Endothelial cell of umbilical vein (primary cell): ENCODE measurements around the gene CLEC6A. TPM values are rescaled to one million over a fixed set of nuclear protein-coding genes. Genes with fewer than 3 reads are reported as not detected.

Experiments used
- BruUV-seq: library from RNA; stranded (reverse); fragments of 400-500 nt; replicated peaks from 2 replicates; lab custom pipeline; 2021; lab: Mats Ljungman, UMichigan
- CTCF ChIA-PET: fragments of 300-600, 350-600 bp; sonication (Branson Sonifier 250); formaldehyde crosslinking; loops from one replicate; lab custom pipeline; 2021; ENCODE audit warnings: antibody characterized with exemption, inconsistent platforms; lab: Charles Lee
- POLR2A ChIA-PET: fragments of 300-600, 350-600 bp; sonication (Branson Sonifier 250); formaldehyde crosslinking; loops from one replicate; lab custom pipeline; 2021; ENCODE audit warnings: antibody characterized with exemption, inconsistent platforms; lab: Charles Lee
- DNase-seq: peaks from one replicate; pipeline ENCODE4 v3.0.0-alpha.2; 2011; ENCODE audit warnings: low read depth, low spot score
- FAIRE-seq: peaks from 2 replicates; lab custom pipeline; 2011; peaks lifted over from hg19 to GRCh38; lab: Jason Lieb, UNC
- H2AFZ ChIP-seq: 2 replicates; pipeline ENCODE4 v1.6.0; 2012; ENCODE audit warnings: low read depth, low read length, control low read depth, inconsistent platforms
- H3K27ac ChIP-seq: 2 replicates; pipeline ENCODE4 v1.5.1; 2011; ENCODE audit warnings: low read depth, mild to moderate bottlenecking, control low read depth, low read length, moderate library complexity; ENCODE audit not compliant: insufficient read depth
- H3K27me3 ChIP-seq, 2 experiments: 2 replicates each; pipeline versions ENCODE4 v1.6.0 to v1.6.1; 2011; ENCODE audit warnings: low read length in 2 of 2, mixed read lengths in 1 of 2; ENCODE audit not compliant: control insufficient read depth in 2 of 2, insufficient read depth in 2 of 2
- H3K36me3 ChIP-seq, 2 experiments: 2 replicates in 1 of 2; 3 replicates in 1 of 2; pipeline ENCODE4 v1.5.1; 2011; ENCODE audit warnings: low read length in 2 of 2, mild to moderate bottlenecking in 1 of 2, moderate library complexity in 1 of 2; ENCODE audit not compliant: control insufficient read depth in 2 of 2, insufficient read depth in 2 of 2; ENCODE audit errors: extremely low read depth in 1 of 2
- H3K4me1 ChIP-seq: 3 replicates; pipeline ENCODE4 v1.5.1; 2011; ENCODE audit warnings: mild to moderate bottlenecking, low read length; ENCODE audit not compliant: control insufficient read depth, insufficient read depth; ENCODE audit errors: extremely low read depth
- H3K4me2 ChIP-seq: 2 replicates; pipeline ENCODE4 v1.6.1; 2011; ENCODE audit warnings: low read length, control low read depth, mixed read lengths; ENCODE audit not compliant: insufficient read depth
- H3K4me3 ChIP-seq, 3 experiments: fragments of 200-600 bp in 1 of 3; sonication (generic), shearing (Covaris generic) in 1 of 3; replicated peaks in 1 of 3; 2 replicates each; pipeline ENCODE4 v1.5.1; 2011 to 2016; ENCODE audit warnings: control low read depth in 3 of 3, low read length in 3 of 3, mild to moderate bottlenecking in 2 of 3, inconsistent platforms in 1 of 3, low read depth in 1 of 3, moderate library complexity in 1 of 3; ENCODE audit not compliant: insufficient read depth in 1 of 3
- H3K79me2 ChIP-seq: 2 replicates; pipeline ENCODE4 v1.6.0; 2012; ENCODE audit warnings: low read length, inconsistent platforms; ENCODE audit not compliant: control insufficient read depth, insufficient read depth
- H3K9ac ChIP-seq: replicated peaks from 2 replicates; pipeline ENCODE3; 2011; ENCODE audit warnings: low read length, control low read depth; ENCODE audit not compliant: insufficient read depth; ENCODE audit errors: extremely low read depth
- H3K9me1 ChIP-seq: replicated peaks from 3 replicates; pipeline ENCODE4 v1.6.0; 2011; ENCODE audit warnings: mild to moderate bottlenecking, low read length; ENCODE audit not compliant: control insufficient read depth, insufficient read depth; ENCODE audit errors: extremely low read depth
- H3K9me3 ChIP-seq: replicated peaks from 2 replicates; pipeline ENCODE4 v1.5.1; 2012; ENCODE audit warnings: low read length, inconsistent platforms; ENCODE audit not compliant: control insufficient read depth, insufficient read depth
- H4K20me1 ChIP-seq: replicated peaks from 2 replicates; pipeline ENCODE3; 2011; ENCODE audit warnings: mild to moderate bottlenecking, low read length; ENCODE audit not compliant: control insufficient read depth, insufficient read depth; ENCODE audit errors: extremely low read depth
- CTCF ChIP-seq, 2 donors: IDR thresholded peaks; 1 replicate in 1 of 2; 2 replicates in 1 of 2; pipeline ENCODE4 v1.5.1; 2011; ENCODE audit warnings: low read length in 2 of 2, mild to moderate bottlenecking in 2 of 2, moderate library complexity in 2 of 2, control low read depth in 1 of 2, inconsistent platforms in 1 of 2, low read depth in 1 of 2; ENCODE audit not compliant: insufficient read depth in 1 of 2; ENCODE audit errors: extremely low read depth in 1 of 2
- EZH2 ChIP-seq: IDR thresholded peaks from 2 replicates; pipeline ENCODE4 v1.6.1; 2012; ENCODE audit warnings: borderline replicate concordance, low read depth, mild to moderate bottlenecking, moderate library complexity, low read length, inconsistent platforms; ENCODE audit not compliant: severe bottlenecking
- FOS ChIP-seq: IDR thresholded peaks from 2 replicates; pipeline ENCODE4 v1.6.1; 2011; ENCODE audit warnings: mild to moderate bottlenecking, low read length, moderate library complexity, borderline replicate concordance; ENCODE audit not compliant: insufficient read depth
- GATA2 ChIP-seq: IDR thresholded peaks from 2 replicates; pipeline ENCODE4 v1.7.0; 2011; ENCODE audit warnings: low read depth, mild to moderate bottlenecking, moderate library complexity, mixed read lengths, low read length; ENCODE audit not compliant: insufficient read length, insufficient read depth
- JUN ChIP-seq: IDR thresholded peaks from 2 replicates; pipeline ENCODE4 v1.6.1; 2011; ENCODE audit warnings: borderline replicate concordance, low read depth; ENCODE audit not compliant: insufficient read length, insufficient read depth
- MAX ChIP-seq: IDR thresholded peaks from 2 replicates; pipeline ENCODE4 v1.6.1; 2011; ENCODE audit not compliant: insufficient read depth, insufficient read length
- MYC ChIP-seq: IDR thresholded peaks from one replicate; pipeline ENCODE4 v1.6.1; 2011; ENCODE audit warnings: mild to moderate bottlenecking, low read depth, low read length
- POLR2A ChIP-seq: IDR thresholded peaks from 2 replicates; pipeline ENCODE4 v1.6.1; 2012; ENCODE audit warnings: low read depth, mild to moderate bottlenecking, control low read depth, low read length
- POLR2AphosphoS5 ChIP-seq: IDR thresholded peaks from 2 replicates; pipeline ENCODE4 v1.6.1; 2012; ENCODE audit warnings: low read depth, mild to moderate bottlenecking, control low read depth, low read length, moderate library complexity; ENCODE audit not compliant: insufficient read depth
- dilution Hi-C: fragments of 300-500 bp; cut with MboI; formaldehyde crosslinking; loops from one replicate; pipeline ENCODE4 v1.15.0; 2019; ENCODE audit warnings: low sequenced_read_pairs; ENCODE audit not compliant: extremely low pct_ligation_motif_present
- intact Hi-C: fragments of 100-400 bp; cut with micrococcal nuclease; formaldehyde crosslinking; loops from one replicate; pipeline ENCODE4 v1.10.0; 2022
- polyA plus RNA-seq, 4 experiments: library from polyadenylated mRNA; depleted of rRNA in 3 of 4; stranded (reverse) in 3 of 4; unstranded in 1 of 4; fragments of >200 nt; gene quantifications; 2 replicates each; pipeline versions ENCODE4 v1.2.1 to v1.2.3, GENCODE V29; 2011 to 2012; ENCODE audit warnings: missing spikeins in 1 of 4
- total RNA-seq: library from RNA; stranded (reverse); gene quantifications from 2 replicates; pipeline ENCODE4 v1.2.3, GENCODE V29; 2021

The CLEC6A gene
- total and polyA plus RNA-seq, 2 donors (not counting 3 experiments of a cell fraction or from before 2014, with no cell fraction given), result not detected

- FAIRE-seq (no peak), DNase-seq (no peak)
- intact Hi-C loops (no loop called here), dilution Hi-C loops (no loop called here)
- Histone ChIP-seq H3K9me3 (no peaks in the 10 kb centered on the region), H3K4me1 (no peaks in the 10 kb centered on the region), H3K79me2 (no peaks in the 10 kb centered on the region), H3K4me3 (no peak overlapping the region), H3K9me1 (no peaks in the 10 kb centered on the region), H3K27ac (no peak overlapping the region), H2AFZ (no peak overlapping the region), H3K27me3 (peaks cover 0 to 11% of the 10 kb centered on the region in 2 experiments), H3K36me3 (no peaks in the 10 kb centered on the region), H3K9ac (no peak overlapping the region), H4K20me1 (no peaks in the 10 kb centered on the region), H3K4me2 (no peak overlapping the region)
- BruUV-seq, result no TSS peak
- ChIA-PET CTCF (interaction anchor here (0.6 to 2.6 kb wide), 2 partner anchors 9 to 26 kb away, joined by 3 to 11 read pairs; no protein-coding TSS in a partner anchor), POLR2A (no interaction called here)
- TF ChIP-seq JUN, result no peak
- no peak for TF ChIP-seq GATA2
- no peak for TF ChIP-seq POLR2AphosphoS5
- TF ChIP-seq POLR2A, result no peak
- no peak for TF ChIP-seq MYC
- TF ChIP-seq FOS, result no peak
- no peak for TF ChIP-seq MAX
- TF ChIP-seq CTCF (IDR thresholded peaks at IDR 0.05; ENCODE audit: extremely low read depth in 1 of 2, insufficient read depth in 1 of 2, low read depth in 1 of 2, low read length in 2 of 2), result no peak
- TF ChIP-seq EZH2, result no peak
Measured at GRCh38 chr12:8517971-8518370, 62.2 kb downstream of the CLEC6A start.
